Measurements from ENCODE around the gene AHNAK. TPM values are rescaled to one million over a fixed set of nuclear protein-coding genes. Genes with fewer than 3 reads are reported as not detected.

AHNAK gene
- total and polyA plus RNA-seq, 2 of the 8 experiments (the other 6 are each of a cell fraction or from before 2014, with no cell fraction given), result 2.0 to 5.8 TPM

- Histone ChIP-seq H3K4me3 (ENCODE audit: extremely low read depth in 1 of 4, insufficient read depth in 2 of 4, low read depth in 3 of 4, low read length in 4 of 4) (no peak overlapping the region), H2AK5ac (ENCODE audit: low read depth, low read length) (no peak overlapping the region), H3K27ac (ENCODE audit: low read depth, low read length) (no peak overlapping the region), H2BK20ac (ENCODE audit: low read length) (no peak overlapping the region), H4K5ac (ENCODE audit: insufficient read length, low read depth, low read length) (no peak overlapping the region), H3K4me1 (replicated peaks in 1 of 4; ENCODE audit: control insufficient read depth in 3 of 4, insufficient read depth in 4 of 4, low read length in 3 of 4) (no peaks in the 10 kb centered on the region), H3K23me2 (ENCODE audit: low read depth, low read length) (no peaks in the 10 kb centered on the region), H4K91ac (replicated peaks; ENCODE audit: insufficient read length, low read length) (no peak overlapping the region), H3K79me1 (ENCODE audit: low read depth, low read length) (no peaks in the 10 kb centered on the region), H2BK15ac (ENCODE audit: low read length) (no peak overlapping the region), H2BK5ac (ENCODE audit: low read depth, low read length) (no peak overlapping the region), H3K79me2 (ENCODE audit: control insufficient read depth in 1 of 2, insufficient read depth in 2 of 2, low read length in 2 of 2) (no peaks in the 10 kb centered on the region), H3K27me3 (replicated peaks in 1 of 4; ENCODE audit: control insufficient read depth in 3 of 4, extremely low read depth in 1 of 4, insufficient read depth in 3 of 4, low read length in 3 of 4) (no peaks in the 10 kb centered on the region; a peak in 1 of 7 replicates), H3K14ac (ENCODE audit: insufficient read length) (no peak overlapping the region), H2AFZ (ENCODE audit: low read length) (no peak overlapping the region), H2BK120ac (replicated peaks; ENCODE audit: low read depth, low read length) (no peak overlapping the region), H3K9me3 (ENCODE audit: insufficient read depth in 2 of 2, low read depth in 1 of 2, low read length in 1 of 2) (no peaks in the 10 kb centered on the region), H3K36me3 (ENCODE audit: control insufficient read depth in 2 of 4, insufficient read depth in 4 of 4, low read length in 3 of 4) (no peaks in the 10 kb centered on the region), H4K8ac (ENCODE audit: extremely low read depth, insufficient read depth, low read length) (no peak overlapping the region), H3K4me2 (ENCODE audit: insufficient read depth in 1 of 2, low read depth in 2 of 2, low read length in 2 of 2) (no peak overlapping the region), H4K20me1 (replicated peaks in 1 of 2; ENCODE audit: control insufficient read depth in 1 of 2, insufficient read depth in 2 of 2, low read length in 2 of 2) (no peaks in the 10 kb centered on the region), H3K23ac (ENCODE audit: insufficient read length) (no peak overlapping the region), H3K18ac (ENCODE audit: extremely low read depth, low read length) (no peak overlapping the region), H2BK12ac (ENCODE audit: low read depth, low read length) (no peak overlapping the region), H3K9ac (replicated peaks in 1 of 4; ENCODE audit: extremely low read depth in 1 of 4, low read depth in 3 of 4, low read length in 3 of 4) (no peak overlapping the region), H3K56ac (replicated peaks; ENCODE audit: insufficient read length, low read depth, low read length) (no peak overlapping the region), H3K4ac (replicated peaks; ENCODE audit: insufficient read length, low read depth, low read length) (no peak overlapping the region)
- ChIA-PET POLR2A (ENCODE audit: partially characterized antibody) (interaction anchor here (0.7 to 1.2 kb wide), 3 partner anchors 11 to 376 kb away, joined by 3 to 4 read pairs (median 4); no protein-coding TSS in a partner anchor), CTCF (ENCODE audit: partially characterized antibody) (interaction anchor here (0.6 to 2.1 kb wide), 4 partner anchors 12 to 80 kb away, joined by 3 to 8 read pairs (median 5); no protein-coding TSS in a partner anchor)
- no peak for FAIRE-seq
- no peak for DNase-seq (ENCODE audit: low read depth in 1 of 2, low spot score in 2 of 2)
- 82% methylated on average over 15 of the region's 15 CpGs; no CpG with 5 or more reads in 1 of the 2 experiments for whole genome bisulfite sequencing, 2 experiments (ENCODE audit: extremely low coverage in 1 of 2, insufficient coverage in 1 of 2, insufficient read length in 1 of 2, insufficient replicate concordance in 2 of 2, low coverage in 1 of 2, low lambda C conversion rate in 2 of 2, missing lambda C conversion rate in 1 of 2)
- TF ChIP-seq BRCA1 (IDR thresholded peaks at IDR 0.05; ENCODE audit: low read depth, low read length) (no peak), CEBPB (IDR thresholded peaks at IDR 0.05; ENCODE audit: low read depth, low read length) (no peak)
Observed at GRCh38 chr11:62461740-62462507, 84.7 kb downstream of the AHNAK start.
